GM19023 (cell line): ENCODE data around the gene PPFIA1.
"Not testable (repeated sequence)": the region's sequence is repeated elsewhere in the genome, so short reads cannot be mapped to it uniquely, and the experiment has no call there.

Experiments
- ATAC-seq: cut with Tn5 transposase; IDR thresholded peaks from one replicate; pipeline ENCODE4 v1.9.1; 2021; ENCODE audit warnings: mild to moderate bottlenecking, moderate library complexity; ENCODE audit not compliant: unreplicated experiment

Gene PPFIA1

DNA sequence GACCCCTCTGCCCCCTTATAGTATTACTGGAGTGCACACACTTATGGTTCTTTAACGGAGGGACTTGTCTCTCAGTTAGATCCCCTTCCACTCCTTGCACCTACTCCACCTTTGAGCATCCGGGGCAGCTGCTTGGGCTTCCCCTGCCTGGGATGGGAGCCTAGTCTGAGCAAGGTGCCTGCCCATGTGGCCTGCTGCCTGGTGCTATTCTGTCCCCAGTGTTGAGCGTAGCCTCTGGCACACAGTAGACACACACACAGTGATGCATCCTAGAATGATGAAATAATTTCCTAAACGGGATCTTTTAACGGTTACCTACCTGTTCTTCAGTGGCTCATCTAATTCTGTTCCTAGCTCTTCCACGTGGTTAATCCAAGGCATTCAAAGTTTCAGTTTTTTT lies 22.4 kb downstream of the PPFIA1 start:
- ATAC-seq = no peak

DNA sequence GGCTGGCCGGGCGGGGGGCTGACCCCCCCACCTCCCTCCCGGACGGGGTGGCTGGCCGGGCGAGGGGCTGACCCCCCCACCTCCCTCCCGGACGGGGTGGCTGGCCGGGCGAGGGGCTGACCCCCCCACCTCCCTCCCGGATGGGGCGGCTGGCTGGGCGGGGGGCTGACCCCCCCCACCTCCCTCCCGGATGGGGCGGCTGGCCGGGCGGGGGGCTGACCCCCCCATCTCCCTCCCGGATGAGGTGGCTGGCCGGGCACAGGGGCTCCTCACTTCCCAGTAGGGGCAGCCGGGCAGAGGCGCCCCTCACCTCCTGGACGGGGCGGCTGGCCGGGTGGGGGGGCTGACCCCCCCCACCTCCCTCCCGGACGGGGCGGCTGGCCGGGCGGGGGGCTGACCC lies 24.7 kb downstream of the PPFIA1 start:
- not testable (repeated sequence) for ATAC-seq

DNA sequence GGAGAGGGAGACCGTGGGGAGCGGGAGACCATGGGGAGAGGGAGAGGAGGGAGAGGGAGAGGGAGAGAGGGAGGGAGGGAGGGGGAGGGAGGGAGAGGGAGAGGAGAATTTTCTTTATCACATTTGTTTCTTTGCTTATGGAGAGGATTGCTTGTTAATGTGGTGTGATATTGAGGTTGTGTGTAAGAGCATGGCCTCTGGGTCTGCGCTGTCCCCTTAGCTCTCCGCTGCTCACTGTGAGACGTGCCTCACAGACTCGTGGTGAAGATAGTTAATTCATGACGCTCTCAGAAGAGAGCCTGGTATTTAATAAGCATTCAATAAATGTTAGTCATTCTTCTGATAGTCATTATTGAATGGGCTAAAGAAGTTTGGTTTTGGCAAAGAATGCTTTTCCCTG lies 26.2 kb downstream of the PPFIA1 start:
- ATAC-seq = no peak

DNA sequence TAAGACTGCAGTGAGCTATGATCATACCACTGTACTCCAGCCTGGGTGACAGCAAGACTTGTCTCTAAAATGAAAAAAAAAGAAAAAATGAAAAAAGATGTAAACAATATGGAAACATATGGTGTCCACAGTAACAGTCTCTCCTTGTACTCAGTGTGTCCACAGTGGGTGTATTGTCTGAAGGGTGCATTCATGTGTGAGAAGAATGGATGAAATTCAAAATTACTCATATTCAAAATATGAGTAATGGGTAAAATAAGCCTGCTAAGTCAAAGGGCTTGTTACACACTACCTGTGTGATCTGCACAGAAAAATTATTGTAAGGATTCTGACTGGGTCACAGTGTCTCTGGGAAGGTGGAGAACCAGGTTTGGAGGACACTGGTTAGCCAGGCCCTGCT lies 26.9 kb downstream of the PPFIA1 start:
- no peak for ATAC-seq

DNA sequence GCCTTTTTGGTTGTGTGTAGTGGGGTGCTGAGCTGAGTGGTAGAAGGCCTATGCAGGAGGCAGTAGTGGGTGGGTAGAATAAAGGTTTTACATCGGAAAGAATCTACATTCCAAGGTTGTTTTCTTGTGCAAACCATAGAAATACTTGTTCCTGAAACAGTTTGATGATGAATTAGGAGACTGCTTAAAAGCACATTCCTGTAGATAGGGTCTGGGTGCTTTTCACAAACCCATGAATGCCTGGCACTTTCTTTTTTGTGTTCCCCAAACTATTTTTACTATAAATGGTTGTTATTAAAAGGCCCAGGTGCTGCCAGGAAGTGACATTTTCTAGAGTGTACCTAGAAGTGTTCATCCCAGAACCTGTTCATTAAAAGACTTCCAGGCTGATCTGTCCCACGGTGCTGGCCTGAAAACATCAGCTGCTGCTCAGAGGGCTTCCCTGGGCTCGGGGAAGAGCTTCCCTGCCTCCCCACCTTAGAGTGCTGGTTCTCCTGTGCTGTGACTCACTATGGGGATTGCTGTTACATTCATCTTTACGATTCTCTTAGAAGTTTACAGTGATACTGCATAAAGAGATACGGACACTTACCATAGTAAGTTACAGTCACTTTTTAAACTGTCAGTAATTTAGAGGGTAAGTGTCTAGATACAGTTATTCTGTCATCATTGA lies 27.9 kb downstream of the PPFIA1 start:
- no peak for ATAC-seq

DNA sequence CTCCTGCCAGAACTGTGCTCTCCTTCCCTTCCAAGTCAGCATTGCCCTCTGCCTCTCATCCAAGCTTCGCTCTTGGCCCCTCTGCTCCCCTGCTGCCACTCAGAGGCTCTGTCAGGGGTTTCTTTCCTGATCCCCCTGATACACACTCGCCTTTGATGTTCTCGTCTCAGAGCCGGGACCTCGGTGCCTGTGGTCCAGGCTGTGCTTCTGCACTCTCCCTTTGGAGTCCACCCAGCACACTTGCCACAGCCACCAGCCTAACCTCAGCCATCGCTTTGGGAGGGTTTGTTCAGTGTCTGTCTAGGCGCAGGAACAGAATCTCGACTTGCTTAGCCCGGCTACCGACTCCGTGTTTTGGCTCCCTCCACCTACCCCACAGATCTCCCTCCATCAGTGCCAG lies 29.1 kb downstream of the PPFIA1 start:
- no peak for ATAC-seq

DNA sequence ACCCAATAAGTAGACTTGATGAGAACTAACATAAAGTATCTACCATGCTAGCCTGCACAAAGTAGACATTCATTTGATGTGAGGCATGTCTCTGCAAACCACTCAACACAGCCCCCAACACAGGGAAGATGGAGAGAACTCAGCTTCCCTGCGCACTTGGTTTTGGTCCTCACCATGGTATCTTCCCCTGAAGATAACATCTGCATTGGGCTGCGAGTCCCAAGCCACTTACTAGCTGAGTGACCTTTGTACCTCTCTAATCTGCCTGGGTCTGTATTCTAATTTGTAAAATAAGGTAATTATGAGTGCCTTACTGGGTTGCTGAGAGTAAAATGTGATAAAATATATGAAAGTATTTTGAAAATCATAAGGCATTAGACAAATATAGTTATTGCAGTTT lies 30.7 kb downstream of the PPFIA1 start:
- ATAC-seq = no peak

DNA sequence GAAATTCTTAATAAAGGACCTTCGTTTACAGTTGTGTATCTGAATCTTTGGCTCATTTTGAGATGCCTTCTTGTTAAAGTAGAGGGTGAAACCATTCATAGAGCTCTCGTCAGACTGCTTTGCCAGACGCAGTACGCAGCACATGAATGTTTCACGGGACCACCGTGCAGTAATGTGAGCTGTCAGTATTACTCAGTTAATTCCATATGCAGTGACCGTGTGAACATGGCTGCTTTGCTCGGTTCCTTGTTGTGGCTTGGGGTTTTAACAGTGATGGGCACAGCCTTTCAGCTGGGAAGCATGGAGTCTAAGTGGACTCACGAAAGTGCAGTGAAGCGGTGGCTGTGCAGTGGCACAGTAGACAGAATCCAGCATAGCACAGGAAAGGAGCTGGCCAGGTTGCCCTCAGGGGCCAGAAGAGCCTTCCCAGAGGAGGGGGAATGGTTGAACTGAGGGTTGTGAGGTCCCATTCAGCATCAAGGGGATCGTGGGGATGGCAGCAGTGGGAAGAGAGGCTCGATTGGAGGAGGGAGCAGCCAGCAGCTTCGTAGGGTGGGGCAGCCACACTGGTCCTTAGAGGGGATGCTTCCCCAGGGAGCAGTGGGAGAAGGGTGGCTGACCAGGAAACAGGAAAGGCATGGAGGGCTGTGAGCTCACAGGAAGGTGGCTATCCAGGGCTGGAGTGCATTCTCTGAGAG lies 31.4 kb downstream of the PPFIA1 start:
- no peak for ATAC-seq

DNA sequence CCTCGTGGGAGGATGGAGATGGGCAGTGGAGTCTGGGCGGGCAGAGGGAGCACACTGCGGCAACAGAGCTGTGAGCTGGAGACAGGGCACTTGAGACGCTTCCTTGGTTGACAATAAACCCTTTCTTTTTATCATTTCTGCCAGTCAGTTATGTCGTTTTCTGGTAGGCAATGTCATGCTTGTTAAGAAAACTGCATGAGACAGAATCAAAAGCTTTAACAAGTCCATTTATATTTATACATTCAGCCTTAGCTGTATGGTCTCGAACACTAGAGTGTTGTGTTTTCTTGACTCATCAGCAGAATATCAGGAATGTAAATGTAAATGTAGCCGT lies 31.9 kb downstream of the PPFIA1 start:
- ATAC-seq = no peak

DNA sequence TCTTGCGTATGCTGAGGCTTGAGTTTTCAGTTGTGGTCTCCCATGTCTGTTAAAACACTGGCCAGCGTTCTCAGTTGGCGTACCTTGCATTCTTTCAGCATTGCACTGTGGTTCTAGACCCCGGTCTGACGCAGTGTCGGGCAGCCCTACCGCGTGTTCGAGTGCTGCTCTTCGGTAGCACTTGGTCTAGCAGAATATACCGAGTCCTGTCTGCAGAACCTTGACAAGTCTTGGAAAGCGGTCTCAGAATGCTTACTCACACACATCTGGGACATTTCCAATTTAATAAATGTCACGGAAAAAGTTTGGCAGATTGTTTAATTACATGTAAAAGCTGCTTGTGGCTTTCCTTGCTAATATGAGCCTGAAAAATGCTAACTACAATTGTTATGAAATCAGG lies 32.6 kb downstream of the PPFIA1 start:
- ATAC-seq = no peak

DNA sequence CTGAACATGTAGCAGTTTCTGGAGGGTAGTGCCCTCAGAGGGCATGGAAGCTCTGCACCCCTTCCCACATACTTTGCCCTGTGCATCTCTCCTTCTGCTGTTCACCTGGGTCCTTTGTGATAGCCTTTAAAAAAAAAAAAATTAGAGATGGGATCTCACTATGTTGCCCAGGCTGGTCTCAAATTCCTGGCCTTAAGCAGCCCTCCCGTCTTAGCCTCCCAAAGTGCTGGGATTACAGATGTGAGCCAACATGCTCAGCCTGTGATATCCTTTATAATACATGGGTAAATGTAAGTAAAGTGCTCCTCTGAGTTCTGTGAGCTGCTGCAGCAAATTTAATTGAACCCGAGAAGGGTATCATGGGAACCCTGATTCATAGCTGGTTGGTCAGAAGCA lies 33.7 kb downstream of the PPFIA1 start:
- no peak for ATAC-seq

DNA sequence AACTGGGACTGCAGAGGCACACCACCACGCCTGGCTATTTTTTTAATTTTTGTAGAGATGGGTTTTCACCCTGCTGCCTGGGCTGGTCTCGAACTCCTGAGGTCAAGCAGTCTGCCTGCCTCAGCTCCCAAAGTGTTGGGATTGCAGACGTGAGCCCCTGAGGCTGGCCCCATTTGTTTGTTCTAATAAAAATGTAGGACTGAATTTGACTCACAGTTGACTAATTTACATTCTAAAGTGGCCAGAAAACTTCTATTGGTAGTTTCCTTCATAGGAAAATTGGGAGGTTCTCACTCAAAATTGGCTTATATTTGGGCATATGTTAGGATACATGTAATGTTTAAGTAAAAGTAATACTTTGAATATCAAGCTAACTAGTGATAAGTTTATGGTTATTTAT lies 35.0 kb downstream of the PPFIA1 start:
- no peak for ATAC-seq

DNA sequence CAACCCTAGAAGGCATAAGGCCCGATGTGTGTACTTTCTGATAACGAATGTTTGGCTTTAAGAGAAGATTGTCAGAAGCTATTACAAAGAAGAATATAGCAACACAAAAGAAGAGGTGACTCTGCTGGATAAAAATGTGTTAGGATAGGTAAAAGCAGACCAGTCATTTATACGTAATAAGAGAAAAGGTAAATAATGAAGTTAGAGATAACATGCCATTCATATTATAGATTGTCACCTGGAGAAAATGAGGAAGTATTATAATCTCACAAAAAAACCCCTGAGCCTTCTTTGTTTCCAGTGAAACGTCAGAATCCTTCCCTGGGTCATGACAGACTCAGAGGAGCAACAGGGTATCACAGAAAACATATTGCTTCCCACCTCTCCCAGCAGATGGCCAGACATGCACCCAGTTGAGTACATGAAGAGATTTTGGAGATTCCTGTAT lies 36.1 kb downstream of the PPFIA1 start:
- no peak for ATAC-seq

DNA sequence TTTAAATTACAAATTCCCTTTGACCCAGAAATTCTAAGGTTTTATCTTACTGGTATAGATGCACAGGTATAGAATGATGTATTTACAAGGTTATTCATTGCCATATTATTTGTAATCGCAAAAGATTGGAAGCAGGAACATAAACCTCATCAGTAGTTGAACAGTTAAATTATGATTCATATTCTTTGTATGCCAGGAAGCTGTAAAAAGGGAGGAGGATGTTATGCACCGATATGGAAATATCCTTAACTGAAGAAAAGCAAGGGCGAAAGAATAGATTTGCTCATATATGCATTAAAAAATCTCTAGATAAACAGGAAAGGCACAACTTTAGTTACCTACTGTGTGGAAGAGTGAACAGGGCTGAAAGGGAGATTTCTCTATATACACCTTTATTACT lies 36.7 kb downstream of the PPFIA1 start:
- no peak for ATAC-seq

DNA sequence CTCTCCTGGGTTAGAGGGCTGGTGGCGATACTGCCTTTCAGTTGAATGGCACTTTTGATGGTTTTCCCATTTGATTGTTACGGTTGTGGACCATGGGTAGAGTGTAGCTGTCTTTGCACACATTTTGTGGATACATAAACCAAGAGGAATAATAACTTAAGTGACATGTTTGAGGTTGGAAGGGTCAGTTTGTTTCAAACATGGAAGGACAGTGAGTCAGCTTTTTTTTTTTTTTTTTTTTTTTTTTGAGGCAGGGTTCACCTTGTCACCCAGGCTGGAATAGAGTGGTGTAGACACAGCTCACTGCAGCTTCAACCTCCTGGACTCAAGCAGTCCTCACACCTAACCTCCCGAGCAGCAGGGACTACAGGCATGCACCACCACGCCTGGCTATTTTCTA lies 41.1 kb downstream of the PPFIA1 start:
- ATAC-seq = no peak

DNA sequence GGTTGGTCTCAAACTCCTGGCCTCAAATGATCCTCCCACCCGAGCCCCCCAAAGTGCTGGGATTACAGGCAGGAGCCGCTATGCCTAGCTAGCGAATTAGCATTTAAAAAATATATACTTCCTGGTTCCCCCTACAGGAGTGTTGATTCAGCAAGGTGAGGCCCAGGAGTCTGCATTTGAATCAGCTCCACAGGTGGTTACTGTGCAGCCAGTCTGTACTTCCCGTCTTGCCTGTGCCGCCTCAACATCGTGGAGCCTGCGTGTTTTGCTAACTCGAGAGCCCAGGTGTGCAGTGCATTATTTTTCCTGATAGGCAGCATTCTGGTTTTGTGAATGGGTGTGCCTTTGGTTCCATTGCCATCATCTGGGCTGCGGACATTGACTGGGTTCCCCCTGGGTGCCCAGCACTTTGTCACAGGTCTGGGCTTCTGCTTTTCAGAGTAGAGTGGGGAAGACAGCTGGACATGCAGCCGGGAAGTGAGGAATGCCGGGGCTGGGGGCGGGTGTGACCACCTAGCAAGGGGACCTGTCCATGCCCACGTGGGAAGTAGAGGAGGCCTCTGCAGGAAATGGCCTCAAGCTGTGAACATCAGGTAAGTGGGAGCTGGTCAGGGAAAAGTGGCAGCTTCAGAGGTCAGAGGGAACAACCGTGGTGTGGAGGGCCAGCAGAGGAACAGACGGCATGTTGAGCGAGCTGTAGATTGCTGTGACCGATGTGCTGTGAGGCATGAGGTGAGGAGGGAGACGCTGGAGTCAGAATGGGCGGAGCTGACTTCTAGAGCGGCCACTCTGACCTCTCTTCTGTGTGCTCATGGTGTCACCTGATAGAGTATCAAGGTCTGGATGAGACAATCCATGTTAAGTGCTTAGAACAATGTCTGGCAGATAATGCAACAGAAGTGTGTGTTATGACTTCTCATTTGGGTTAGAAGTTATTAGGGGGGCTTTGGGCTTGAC lies 42.2 kb downstream of the PPFIA1 start:
- ATAC-seq = no peak

DNA sequence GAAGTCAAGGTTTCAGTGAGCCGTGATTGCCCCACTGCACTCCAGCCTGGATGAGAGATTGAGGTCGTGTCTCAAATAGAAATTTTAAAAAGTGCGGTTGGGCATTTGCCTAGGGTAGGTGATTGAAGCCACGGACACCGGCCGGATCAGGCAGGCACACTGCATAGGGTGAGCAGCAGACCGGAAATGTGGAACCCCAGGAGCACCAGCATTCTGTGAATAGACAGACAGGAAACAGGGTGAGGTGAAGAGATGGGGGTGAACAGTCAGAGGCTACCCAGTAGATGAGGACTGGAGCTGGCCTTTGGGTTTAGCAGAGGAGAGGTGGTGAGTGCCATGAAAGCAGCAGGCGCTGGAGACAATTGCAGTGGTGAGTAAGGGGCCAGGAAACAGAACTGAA lies 43.5 kb downstream of the PPFIA1 start:
- no peak for ATAC-seq

DNA sequence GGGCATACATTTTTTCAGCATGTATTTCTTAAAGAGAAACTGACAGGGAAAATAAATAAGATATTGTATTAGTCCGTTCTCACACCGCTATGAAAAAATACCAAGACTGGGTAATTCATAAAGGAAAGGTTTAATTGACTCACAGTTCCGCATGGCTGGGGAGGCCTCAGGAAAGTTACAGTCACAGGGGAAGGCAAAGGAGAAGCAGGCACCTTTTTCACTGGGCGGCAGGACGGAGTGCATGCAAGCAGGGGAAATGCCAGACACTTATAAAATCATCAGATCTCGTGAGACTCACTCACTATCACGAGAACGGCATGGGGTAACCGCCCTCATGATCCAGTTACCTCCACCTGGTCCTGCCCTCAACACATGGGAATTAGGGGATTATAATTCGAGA lies 44.2 kb downstream of the PPFIA1 start:
- ATAC-seq = no peak

DNA sequence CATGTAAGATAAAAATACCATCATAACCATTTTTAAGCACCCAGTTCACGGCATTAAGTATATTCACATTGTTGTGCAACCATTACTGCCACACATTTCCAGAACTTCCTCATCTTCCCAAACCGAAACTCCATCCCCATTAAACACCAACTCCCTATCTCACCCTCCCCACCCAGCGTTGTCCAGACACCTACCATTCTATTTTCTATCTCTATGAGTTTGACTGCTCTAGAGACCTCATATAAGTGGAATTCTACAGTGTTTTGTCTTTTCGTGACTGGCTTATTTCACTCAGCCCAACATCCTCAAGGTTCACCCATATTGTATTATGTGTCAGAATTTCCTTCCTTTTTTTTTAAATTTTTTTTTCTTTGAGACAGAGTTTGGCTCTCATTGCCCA lies 45.2 kb downstream of the PPFIA1 start:
- no peak for ATAC-seq

DNA sequence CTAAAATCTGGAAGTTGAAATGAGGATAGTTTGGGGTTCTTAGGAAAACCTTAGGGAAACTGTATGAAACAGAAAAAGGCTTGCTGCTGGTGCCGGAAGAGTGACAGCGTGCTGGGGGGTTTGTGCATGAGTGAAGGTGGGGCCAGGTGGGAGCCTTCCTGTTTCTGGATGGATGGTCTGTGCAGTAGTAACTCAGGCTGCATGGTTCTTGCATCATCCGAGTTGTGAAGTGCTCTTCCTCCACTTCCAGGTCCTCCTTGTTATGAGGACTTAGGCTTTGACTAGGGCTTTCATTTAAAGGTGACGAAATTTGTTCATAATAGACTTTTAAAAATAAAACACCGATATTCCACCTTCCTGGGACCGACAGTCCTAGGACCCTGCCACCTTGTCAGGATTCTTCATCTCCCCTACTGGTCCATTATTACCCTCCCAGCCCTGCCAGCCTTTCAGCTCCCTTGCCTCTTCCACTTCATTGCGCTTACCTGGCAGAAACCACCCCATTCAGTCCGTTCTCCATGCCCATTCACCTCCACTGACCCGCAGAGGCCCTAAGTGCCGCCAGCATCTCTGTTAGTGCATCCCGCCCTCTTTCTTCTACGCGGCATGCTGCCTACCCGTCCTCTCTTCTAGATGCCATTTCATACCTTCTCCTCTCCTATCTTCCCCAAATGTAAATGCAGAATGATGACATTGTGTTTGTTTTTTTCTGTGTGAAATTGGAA lies 47.3 kb downstream of the PPFIA1 start:
- ATAC-seq = no peak

DNA sequence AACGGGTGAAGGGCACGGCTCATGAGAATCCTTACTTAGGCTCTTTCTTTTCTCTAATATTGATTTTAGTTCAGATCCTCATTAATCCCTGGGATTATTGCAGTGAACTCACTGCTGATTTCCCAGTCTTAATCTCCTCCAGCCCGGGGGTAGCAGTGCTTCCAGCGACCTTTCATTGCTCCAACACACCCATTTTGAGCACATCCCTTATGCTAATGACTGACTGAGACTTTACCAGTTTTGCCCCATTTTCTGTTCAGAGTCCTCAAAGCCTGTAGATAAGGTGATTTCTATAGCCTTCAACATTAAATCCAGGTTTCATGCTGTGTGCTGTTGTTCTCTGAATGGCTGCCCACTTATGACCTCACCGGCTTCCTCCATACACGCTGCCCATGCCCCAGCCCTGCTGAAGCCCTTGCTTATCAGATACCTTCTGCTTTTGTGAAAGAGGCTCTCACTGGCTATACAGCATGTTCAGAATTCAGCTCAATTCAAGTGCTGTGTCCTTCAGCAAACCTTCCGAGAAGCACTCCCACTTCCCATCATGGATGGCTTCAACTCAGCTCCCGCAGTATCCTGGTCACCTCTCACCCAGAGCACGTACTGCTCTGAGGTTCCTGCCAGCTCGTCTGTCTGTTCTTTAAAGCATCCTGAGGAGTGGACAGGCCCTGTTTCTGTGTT lies 49.0 kb downstream of the PPFIA1 start:
- ATAC-seq = no peak
